Fibroblast of lung (primary cell): Measurements from ENCODE around the gene HINT1.

Source experiments
- EZH2 ChIP-seq: IDR thresholded peaks from 2 replicates; pipeline ENCODE4 v1.5.1; 2012; ENCODE audit warnings: low read length, control low read depth, mild to moderate bottlenecking; ENCODE audit errors: missing control alignments
- TF ChIP-seq, protein P1 (sequence below), 2 donors: IDR thresholded peaks in 1 of 2; conservative IDR thresholded peaks in 1 of 2; 1 replicate in 1 of 2; 2 replicates in 1 of 2; pipeline ENCODE4 v1.5.1; 2011 to 2012; ENCODE audit warnings: low read length in 2 of 2, control low read depth in 1 of 2, inconsistent platforms in 1 of 2, low read depth in 1 of 2, mild to moderate bottlenecking in 1 of 2

DNA sequence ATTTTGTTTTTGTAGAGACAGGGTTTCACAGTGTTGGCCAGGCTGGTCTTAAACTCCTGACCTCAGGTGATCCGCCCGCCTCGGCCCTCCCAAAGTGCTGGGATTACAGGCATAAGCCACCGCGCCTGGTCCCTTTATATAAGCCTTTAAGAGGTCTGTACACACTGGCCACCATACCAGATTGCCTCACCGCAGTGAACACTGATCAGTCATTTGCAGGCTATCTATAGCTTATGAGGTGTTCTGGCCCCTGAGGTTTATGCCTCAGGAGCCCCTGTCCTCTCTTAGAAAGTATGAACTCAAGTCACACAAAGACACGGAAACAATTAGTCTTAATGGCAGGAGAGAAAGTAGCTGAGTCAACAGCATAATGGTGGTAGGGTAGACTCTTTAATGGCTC lies 14.6 kb downstream of the HINT1 start:
- TF ChIP-seq, protein P1, sequence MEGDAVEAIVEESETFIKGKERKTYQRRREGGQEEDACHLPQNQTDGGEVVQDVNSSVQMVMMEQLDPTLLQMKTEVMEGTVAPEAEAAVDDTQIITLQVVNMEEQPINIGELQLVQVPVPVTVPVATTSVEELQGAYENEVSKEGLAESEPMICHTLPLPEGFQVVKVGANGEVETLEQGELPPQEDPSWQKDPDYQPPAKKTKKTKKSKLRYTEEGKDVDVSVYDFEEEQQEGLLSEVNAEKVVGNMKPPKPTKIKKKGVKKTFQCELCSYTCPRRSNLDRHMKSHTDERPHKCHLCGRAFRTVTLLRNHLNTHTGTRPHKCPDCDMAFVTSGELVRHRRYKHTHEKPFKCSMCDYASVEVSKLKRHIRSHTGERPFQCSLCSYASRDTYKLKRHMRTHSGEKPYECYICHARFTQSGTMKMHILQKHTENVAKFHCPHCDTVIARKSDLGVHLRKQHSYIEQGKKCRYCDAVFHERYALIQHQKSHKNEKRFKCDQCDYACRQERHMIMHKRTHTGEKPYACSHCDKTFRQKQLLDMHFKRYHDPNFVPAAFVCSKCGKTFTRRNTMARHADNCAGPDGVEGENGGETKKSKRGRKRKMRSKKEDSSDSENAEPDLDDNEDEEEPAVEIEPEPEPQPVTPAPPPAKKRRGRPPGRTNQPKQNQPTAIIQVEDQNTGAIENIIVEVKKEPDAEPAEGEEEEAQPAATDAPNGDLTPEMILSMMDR (conservative IDR thresholded peaks at IDR 0.05 in 1 of 2, IDR thresholded peaks at IDR 0.05 in 1 of 2; ENCODE audit: low read depth in 1 of 2, low read length in 2 of 2) = no peak
- TF ChIP-seq EZH2 = no peak
